Mucosa of descending colon (tissue), 3 donors: ENCODE measurements around the gene THBS1. TPM values are rescaled to one million over a fixed set of nuclear protein-coding genes. Genes with fewer than 3 reads are reported as not detected.

Experiments used
- ATAC-seq: fragments of 200-7000 bp; cut with Tn5 transposase; one replicate; pipeline ENCODE4 v1.9.1; 2020; ENCODE audit warnings: mild to moderate bottlenecking, moderate library complexity
- DNase-seq, 3 donors: peaks; one replicate each; pipeline ENCODE4 v3.0.0-alpha.2; 2020
- H3K36me3 ChIP-seq: fragments of 200-600 bp; one replicate; pipeline ENCODE4 v1.8.0; 2021; ENCODE audit warnings: low read depth, mild to moderate bottlenecking
- H3K4me1 ChIP-seq: fragments of 200-600 bp; one replicate; pipeline ENCODE4 v1.8.0; 2021; ENCODE audit warnings: low read depth, mild to moderate bottlenecking
- H3K4me3 ChIP-seq: fragments of 200-600 bp; one replicate; pipeline ENCODE4 v1.8.0; 2021; ENCODE audit warnings: mild to moderate bottlenecking
- H3K9me3 ChIP-seq: fragments of 200-600 bp; one replicate; pipeline ENCODE4 v1.8.0; 2021; ENCODE audit warnings: mild to moderate bottlenecking
- intact Hi-C, 2 donors: fragments of 100-400 bp; cut with DNase I in 1 of 2; cut with micrococcal nuclease in 1 of 2; formaldehyde crosslinking; loops; one replicate each; pipeline versions ENCODE4 v1.11.0 to v1.11.1; 2022; cut with DNase I, micrococcal nuclease
- total RNA-seq, 3 donors: library from RNA; stranded (reverse); fragmentation: NEBNext Ultra II Directional in 2 of 3; extraction: Animal tissue kit (Norgen Biotek cat#: 25700) in 2 of 3; gene quantifications; one replicate each; pipeline versions ENCODE4 v1.2.1 to v1.2.4, GENCODE V29; 2021 to 2023
- TF ChIP-seq, protein P1 (sequence below): fragments of 200-600 bp; IDR thresholded peaks from one replicate; pipeline ENCODE4 v1.8.0; 2022; ENCODE audit warnings: antibody characterized with exemption, mild to moderate bottlenecking
- donor health status: DM: no; HTN: no; CAD: no; lungs with moderate emphysema.
- donor health status: DM: no; HTN: no; CAD: no.
- donor health status: DM: no; HTN: yes; CAD: no.

Gene THBS1
- total RNA-seq, 3 donors from 2014 or later = 209 to 356 (median 288) TPM

DNA sequence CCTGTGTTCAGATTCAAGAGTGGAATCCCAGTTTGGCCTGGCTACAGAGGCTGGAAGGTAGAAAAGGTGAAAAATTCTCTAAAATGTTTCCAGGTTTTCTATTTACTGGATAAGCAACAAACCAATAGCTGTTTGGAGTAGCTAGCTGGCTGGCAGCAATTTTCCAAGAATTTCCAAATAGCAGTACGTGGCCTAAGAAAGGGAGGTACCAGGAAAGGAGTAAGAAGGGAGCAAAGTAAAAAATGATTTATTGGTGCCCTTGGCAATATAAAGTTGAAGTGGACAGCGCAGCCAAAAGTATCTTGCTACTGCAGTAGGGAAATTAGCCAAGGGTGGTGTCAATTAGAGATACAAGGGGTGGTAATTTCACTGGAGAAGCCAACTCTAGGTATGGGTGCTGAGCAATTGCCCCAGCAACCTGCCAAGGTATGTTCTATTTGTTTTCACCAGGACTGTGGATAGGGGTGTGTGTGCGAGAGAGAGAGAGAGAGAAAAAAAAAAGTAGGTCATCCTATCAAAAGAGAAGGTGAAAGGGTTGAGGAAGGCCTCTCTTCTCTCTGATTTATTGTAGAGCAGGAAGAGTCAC lies 40.8 kb upstream of the THBS1 start:
- no peaks in the 10 kb centered on the region for H3K36me3 ChIP-seq
- no peaks in the 10 kb centered on the region for H3K4me1 ChIP-seq
- H3K9me3 ChIP-seq = peaks cover 2% of the 10 kb centered on the region
- H3K4me3 ChIP-seq = no peak overlapping the region
- DNase-seq (no peak), ATAC-seq (no peak)
- intact Hi-C loops = no loop called here
- TF ChIP-seq, protein P1, sequence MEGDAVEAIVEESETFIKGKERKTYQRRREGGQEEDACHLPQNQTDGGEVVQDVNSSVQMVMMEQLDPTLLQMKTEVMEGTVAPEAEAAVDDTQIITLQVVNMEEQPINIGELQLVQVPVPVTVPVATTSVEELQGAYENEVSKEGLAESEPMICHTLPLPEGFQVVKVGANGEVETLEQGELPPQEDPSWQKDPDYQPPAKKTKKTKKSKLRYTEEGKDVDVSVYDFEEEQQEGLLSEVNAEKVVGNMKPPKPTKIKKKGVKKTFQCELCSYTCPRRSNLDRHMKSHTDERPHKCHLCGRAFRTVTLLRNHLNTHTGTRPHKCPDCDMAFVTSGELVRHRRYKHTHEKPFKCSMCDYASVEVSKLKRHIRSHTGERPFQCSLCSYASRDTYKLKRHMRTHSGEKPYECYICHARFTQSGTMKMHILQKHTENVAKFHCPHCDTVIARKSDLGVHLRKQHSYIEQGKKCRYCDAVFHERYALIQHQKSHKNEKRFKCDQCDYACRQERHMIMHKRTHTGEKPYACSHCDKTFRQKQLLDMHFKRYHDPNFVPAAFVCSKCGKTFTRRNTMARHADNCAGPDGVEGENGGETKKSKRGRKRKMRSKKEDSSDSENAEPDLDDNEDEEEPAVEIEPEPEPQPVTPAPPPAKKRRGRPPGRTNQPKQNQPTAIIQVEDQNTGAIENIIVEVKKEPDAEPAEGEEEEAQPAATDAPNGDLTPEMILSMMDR = no peak

DNA sequence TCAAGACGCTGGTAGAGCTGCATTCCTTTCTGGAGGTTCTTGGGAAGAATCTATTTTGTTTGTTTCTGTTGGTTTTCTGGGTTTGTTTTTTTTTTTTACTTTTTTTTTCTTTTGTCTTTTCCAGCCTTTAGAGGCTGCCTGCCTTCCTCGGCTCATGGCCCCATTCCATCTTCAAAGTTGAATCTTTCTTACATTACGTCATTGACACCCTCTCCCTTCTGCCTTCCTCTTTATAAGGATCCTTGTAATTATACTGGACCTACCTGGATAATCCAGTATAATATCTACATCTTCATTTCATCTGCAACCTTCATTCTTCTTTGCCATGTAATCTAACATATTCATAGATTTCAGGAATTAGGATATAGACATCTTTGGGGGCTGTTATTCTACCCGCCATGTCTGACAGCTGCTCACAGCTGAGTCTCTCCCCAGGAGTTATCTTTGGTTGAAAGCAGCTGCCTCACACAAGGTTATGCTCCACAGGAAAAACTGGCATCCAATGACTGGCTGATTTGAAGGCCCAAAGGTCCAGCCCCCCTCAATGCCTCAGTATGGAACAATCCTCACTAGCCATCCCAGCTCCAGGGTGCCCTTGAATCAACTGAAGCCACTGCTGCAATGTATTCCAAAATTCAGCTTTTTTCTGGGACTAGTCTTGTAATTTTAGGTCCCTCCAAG lies 38.4 kb upstream of the THBS1 start:
- no peak for ATAC-seq
- H3K9me3 ChIP-seq = peaks cover 8% of the 10 kb centered on the region
- DNase-seq = no peak
- TF ChIP-seq, protein P1 = no peak
- no peaks in the 10 kb centered on the region for H3K36me3 ChIP-seq
- intact Hi-C loops = no loop called here
- H3K4me1 ChIP-seq = no peaks in the 10 kb centered on the region
- H3K4me3 ChIP-seq = no peak overlapping the region

DNA sequence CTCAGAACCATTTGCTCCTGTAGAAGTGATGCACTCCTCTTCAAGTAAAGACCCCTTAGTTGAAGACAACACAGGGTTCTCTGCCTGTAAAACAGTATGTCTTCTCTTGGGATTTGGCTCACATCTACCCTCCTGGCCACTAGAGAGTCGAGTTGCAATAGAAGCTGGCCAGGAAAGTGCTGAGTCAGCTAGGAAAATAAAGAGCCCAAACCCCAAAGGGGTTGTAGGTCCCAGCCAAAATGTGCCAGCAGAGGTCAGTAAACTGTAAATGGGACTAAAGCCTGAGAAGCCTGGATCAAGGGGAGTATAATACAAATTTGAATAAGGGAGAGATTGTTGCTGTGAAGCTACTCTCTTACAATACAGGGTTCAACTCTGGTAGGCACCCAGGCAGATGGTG lies 37.2 kb upstream of the THBS1 start:
- Histone ChIP-seq H3K9me3 (peaks cover 8% of the 10 kb centered on the region), H3K36me3 (no peaks in the 10 kb centered on the region), H3K4me1 (no peaks in the 10 kb centered on the region), H3K4me3 (no peak overlapping the region)
- ATAC-seq (no peak), DNase-seq (no peak)
- TF ChIP-seq, protein P1 = no peak
- intact Hi-C loops = no loop called here

DNA sequence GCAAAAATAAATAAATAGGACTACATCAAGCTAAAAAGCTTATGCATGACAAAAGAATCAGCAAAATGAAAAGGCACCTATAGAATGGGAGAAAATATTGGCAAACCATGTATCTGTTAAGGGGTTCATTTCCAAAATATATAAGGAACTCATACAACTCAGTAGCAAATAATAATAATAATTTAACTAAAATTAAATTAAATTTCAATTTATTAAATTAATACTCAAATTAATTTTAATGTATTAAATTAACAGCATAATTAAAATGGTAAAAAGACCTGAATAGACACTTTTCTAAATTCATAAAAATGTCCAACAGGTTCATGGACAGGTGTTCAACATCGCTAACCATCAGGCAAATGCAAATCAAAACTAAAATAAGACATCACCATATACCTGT lies 34.0 kb upstream of the THBS1 start:
- Histone ChIP-seq H3K4me3 (no peak overlapping the region), H3K36me3 (no peaks in the 10 kb centered on the region), H3K9me3 (peaks cover 8% of the 10 kb centered on the region), H3K4me1 (no peaks in the 10 kb centered on the region)
- ATAC-seq (no peak), DNase-seq (no peak)
- intact Hi-C loops = no loop called here
- TF ChIP-seq, protein P1 = no peak

DNA sequence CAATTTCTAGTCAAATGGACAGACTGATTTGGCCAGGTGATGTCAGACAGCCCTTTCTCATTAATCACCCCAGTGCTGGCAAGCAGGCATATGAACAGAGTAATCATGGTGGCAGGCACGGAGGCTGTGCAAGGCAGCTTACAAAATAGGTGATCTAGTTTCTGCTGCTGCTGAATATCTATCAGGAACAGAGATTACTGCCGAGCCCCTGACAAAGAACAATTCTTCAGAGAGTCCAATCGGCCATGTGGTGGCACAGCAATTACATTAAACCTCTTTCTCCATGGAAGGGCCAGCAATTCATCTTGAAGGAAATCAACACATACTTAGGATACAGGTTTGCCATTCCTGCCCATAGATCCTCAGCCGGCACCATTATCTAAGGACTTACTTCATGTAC lies 32.3 kb upstream of the THBS1 start:
- H3K9me3 ChIP-seq = peaks cover 8% of the 10 kb centered on the region
- DNase-seq = no peak
- intact Hi-C loops = no loop called here
- ATAC-seq = no peak
- TF ChIP-seq, protein P1 = no peak
- no peaks in the 10 kb centered on the region for H3K4me1 ChIP-seq
- H3K4me3 ChIP-seq = no peak overlapping the region
- H3K36me3 ChIP-seq = no peaks in the 10 kb centered on the region
